Activated T-helper 1 cell treated with Interleukin-2 at 50 U/mL for 16 hours (primary cell): ENCODE measurements around the gene DERA.
"Not testable (repeated sequence)": the region's sequence is repeated elsewhere in the genome, so short reads cannot be mapped to it uniquely, and the experiment has no call there.

Experiments used
- DNase-seq: peaks from one replicate; pipeline ENCODE4 v3.0.0-alpha.2; 2020; ENCODE audit warnings: low read depth

Gene DERA

GRCh38 chr12:16008421-16008824, 97.3 kb downstream of the DERA start:
- no peak for DNase-seq

GRCh38 chr12:16012117-16012516, 101.0 kb downstream of the DERA start:
- no peak for DNase-seq

DNA sequence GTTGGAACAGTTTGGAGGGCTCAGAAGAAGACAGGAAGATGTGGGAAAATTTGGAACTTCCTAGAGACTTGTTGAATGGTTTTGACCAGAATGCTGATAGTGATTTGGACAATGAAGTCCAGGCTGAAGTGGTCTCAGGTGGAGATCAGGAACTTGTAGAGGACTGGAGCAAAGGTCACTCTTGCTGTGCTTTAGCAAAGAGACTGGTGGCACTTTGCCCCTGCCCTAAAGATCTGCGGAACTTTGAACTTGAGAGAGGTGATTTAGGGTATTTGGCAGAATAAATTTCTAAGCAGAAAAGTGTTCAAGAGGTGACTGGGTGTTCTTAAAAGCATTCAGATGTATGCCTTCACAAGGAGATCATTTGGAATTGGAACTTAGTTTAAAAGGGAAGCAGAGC, 102.6 kb downstream of the DERA start:
- not testable (repeated sequence) for DNase-seq

GRCh38 chr12:16014394-16014793, 103.3 kb downstream of the DERA start:
- DNase-seq: not testable (repeated sequence)

GRCh38 chr12:16016748-16017147, 105.6 kb downstream of the DERA start:
- DNase-seq: no peak

DNA sequence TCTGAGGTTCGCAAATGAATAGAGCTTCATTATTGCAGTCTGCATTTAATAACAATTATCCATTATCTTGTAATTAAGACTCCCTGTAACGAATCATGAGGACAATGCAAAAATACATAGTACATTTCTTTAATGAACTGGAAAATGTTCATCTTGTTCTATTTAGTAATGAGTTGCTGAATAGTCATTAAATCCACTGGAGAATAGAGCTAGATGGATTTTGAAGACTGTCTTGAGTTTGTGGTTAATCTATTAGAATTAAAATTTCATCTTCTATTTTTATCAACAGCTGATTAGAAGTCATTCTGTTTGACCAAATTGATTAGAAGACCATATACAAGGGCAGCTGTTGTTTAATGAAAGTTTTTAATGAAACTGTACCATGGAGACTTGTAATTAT, 107.2 kb downstream of the DERA start:
- DNase-seq: no peak

GRCh38 chr12:16019136-16019535, 108.0 kb downstream of the DERA start:
- DNase-seq: no peak

- DNase-seq: no peak
These were observed 108.9 kb downstream of the DERA start for GRCh38 chr12:16020031-16020430.

DNA sequence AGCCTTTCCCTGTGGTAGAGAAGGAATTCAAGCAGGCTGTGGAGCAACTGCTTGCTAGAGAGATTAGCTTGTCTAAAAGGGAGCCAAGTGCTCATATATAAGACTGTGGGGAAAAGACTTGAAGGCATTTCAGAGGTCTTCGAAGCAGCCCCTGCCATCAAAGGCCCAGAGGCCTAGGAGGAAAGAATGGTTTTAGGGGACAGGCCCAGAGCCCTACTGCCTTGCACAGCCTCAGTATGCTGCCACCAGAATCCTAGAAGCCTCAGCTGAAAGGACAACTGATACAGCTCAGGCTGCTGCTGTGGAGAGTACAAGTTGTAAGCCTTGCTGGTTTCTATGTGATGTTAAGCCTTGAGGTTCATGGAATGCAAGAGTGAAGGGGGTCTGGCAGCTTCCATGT, 109.9 kb downstream of the DERA start:
- DNase-seq: no peak

DNA sequence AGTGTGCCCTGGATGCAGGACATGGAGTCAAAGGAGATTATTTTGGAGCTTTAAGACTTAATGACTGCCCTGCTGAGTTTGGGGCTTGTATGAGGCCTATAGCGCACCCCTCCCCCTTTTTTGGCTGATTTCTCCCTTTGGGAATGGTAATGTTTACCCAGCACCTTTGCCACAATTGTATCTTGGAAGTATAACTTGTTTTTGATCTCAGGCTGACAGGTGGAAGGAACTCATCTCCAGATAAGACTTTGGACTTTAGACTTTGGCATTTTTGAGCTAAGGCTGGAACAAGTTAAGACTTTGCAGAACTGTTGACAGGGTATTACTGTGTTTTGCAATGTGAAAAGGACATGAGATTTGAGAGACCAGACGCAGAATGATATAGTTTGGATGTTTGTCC, 110.5 kb downstream of the DERA start:
- DNase-seq: no peak

DNA sequence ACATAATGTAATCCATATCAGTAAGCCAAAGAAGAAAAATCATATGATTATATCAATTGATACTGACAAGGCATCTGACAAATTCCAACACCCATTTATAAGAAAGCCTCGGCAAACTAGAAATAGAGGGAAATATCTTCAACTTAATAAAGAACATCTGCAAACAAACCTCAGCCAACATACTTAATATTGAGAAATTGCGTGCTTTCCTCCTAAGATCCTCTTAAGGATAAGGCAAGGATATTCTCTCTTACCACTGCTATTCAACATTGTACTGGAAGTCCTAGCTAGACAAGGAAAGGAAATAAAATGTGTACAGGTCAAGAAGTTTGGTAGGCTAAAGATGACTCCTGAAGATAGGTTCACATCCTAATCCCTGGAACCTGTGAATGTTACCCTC, 115.9 kb downstream of the DERA start:
- DNase-seq: no peak

DNA sequence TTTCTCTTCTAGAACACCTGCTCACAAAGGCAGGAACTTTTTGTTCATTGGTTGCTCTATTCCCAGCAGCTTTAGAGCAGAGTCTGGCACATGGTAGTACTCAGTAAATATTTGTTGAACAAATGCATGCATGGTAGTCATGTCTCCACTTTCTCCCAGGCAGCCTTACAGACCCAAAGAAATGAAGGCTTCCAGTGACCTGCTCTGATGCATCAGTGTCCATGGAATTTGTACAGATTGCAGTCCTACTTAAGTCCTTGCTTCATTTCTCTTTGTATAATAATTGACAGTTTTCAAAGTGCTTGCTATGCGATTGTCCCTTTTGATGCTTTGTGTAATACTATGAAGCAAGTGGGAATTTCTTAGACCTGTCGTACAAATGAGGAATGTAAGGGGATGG, 119.6 kb downstream of the DERA start:
- no peak for DNase-seq

DNA sequence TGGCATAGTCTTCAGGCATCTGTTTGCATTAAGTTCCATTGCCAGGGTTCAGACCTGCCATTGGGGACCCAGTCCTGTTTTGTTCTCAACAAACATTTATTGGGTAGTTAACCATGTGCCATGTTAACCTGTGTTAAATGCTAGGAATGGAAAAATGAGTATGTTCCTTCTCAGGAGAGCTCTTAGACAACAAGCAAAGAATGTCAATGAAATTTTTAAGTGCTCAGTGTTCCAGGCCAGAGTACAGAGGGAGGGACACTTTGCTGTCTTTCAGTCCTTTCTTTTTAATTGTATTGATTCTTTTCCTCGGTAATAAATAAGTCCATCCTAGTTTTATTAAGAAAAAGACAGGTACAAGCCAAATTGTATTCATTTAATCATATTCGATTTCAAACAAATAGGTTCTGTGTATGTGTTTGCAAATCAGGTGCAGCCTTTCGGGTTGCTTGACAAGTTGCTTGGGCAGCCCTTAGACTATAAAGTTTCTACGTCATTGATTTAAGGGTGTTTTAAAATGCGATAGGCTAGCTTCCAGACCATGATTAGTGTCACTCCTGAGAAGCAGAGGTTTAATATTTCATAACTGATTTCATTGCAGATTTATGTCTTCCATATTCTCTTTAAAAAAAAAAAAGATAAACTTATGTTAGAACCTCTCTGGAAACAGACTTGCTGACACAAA, 123.1 kb downstream of the DERA start:
- DNase-seq: no peak

- DNase-seq: no peak
These were observed 124.9 kb downstream of the DERA start for GRCh38 chr12:16036073-16036472.

GRCh38 chr12:16037533-16037932, 126.4 kb downstream of the DERA start:
- DNase-seq: no peak

- DNase-seq: no peak
These were observed 132.3 kb downstream of the DERA start for GRCh38 chr12:16043480-16043879.

GRCh38 chr12:16046266-16046665, 135.1 kb downstream of the DERA start:
- DNase-seq: no peak

DNA sequence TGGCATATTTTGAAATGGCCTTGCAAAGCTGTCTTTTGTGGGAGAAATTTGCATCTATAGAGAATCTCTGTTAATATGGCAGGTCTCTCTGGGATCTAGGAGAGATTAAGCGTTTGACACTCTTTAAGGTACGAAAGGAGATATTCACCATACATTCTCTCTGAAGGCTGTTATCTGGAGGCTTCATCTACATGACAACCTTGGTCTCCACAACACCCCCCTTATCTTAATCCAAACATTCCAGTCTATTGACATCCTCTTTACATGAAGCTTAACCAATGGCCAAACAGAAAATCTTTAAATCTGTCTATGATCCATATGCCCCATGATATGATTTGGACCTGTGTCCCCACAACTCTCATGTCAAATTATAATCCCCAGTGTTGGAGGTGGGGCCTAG, 137.4 kb downstream of the DERA start:
- no peak for DNase-seq

- no peak for DNase-seq
These were observed 145.8 kb downstream of the DERA start for GRCh38 chr12:16056910-16057309.

- not testable (repeated sequence) for DNase-seq
These were observed 146.2 kb downstream of the DERA start for GRCh38 chr12:16057351-16057751.

GRCh38 chr12:16062611-16063010, 151.5 kb downstream of the DERA start:
- DNase-seq: no peak

- no peak for DNase-seq
These were observed 152.6 kb downstream of the DERA start for GRCh38 chr12:16063726-16064125.

DNA sequence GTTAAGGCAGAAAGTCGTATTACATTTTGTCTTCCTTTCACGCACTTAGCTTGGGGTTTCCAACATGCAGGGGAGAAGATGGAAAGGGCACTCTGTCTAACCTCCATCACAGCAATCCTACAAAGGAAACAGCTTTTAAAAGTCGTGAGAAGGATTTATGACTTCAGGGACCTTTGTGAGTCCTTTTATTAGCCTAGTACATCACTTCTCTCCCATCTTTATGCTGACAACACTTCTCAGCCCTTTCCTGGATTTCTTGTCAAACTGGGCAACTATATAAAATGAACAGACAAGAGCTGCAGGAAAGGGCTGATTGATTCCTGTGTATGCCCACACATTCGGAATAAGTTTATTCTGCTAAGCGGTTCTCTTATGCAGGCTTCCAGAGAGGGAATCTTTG, 159.0 kb downstream of the DERA start:
- DNase-seq: no peak

DNA sequence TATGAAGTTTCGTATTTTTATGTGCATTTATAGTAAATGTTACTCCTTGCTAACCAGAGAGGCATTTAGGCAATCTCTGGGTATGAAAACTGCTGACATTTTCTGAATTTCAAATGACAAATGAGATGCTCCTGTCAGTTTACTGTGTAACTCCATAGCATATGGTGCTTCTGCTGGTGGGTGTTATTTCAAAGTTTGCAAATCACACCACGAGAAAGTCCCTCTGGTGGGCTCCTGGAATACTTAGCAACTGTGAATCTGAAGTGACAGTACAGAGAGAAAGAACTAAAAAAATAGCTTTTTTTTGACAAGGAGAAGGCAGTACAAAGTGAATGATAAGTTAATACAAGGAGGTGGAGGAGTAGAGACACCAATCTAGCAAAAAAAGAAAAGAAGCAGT, 161.5 kb downstream of the DERA start:
- no peak for DNase-seq

- no peak for DNase-seq
These were observed 163.8 kb downstream of the DERA start for GRCh38 chr12:16074894-16075293.
